GM19395 (cell line): ENCODE results near the gene C10orf71.

Experiments
- ATAC-seq: cut with Tn5 transposase; IDR thresholded peaks from one replicate; pipeline ENCODE4 v1.9.1; 2021; ENCODE audit warnings: mild to moderate bottlenecking, moderate library complexity; ENCODE audit not compliant: unreplicated experiment

C10orf71 gene

DNA sequence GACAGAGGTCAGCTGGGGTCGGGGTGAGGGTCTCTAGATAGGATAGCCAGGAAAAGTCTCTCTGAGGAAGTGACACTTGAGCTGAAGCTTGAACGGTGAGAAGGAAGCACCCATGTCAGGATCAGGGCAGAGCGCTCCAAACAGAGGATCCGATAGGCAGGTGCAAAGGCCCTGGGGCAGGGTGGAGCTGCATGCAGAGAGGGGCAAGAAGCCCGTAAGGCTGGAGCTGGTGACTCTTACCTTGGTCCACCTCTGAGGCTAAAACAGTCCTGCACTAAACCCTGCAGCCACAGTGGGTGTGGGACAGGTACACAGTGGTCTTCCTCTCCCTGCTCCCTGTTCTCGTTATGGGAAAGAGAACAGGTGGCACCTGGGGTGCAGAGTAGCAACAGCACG, 5.8 kb upstream of the C10orf71 start:
- ATAC-seq, result no peak

- no peak for ATAC-seq
These were observed 4.2 kb upstream of the C10orf71 start for GRCh38 chr10:49294731-49295130.

- ATAC-seq, result no peak
These were observed 3.7 kb upstream of the C10orf71 start for GRCh38 chr10:49295297-49295696.

- no peak for ATAC-seq
These were observed 2.6 kb upstream of the C10orf71 start for GRCh38 chr10:49296382-49296781.

DNA sequence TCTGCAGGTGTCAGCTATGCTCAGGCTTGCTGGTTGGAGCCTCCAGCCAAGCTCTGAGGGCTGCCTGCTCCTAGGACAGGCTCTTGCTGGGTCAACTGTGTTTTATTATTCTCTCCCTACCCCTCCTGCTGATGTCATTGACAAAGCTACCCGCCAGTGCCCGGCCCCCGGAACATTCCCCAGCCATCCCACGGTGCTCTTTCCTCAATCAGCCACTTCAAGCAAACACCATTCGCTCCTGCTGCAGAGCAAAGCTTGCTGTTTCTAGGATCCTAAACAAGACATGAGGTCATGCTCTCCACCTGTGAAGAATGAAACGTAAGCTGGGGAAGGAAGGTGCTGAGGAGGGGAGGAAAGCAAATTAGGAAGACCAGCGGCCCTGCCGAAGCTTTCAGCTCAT, 2.1 kb upstream of the C10orf71 start:
- no peak for ATAC-seq

- no peak for ATAC-seq
These were observed 926 bp upstream of the C10orf71 start for GRCh38 chr10:49297818-49298670.

GRCh38 chr10:49298671-49298982, 343 bp upstream of the C10orf71 start:
- ATAC-seq, result no peak

GRCh38 chr10:49299816-49300139, 808 bp downstream of the C10orf71 start:
- peak; percentile 58 for ATAC-seq

DNA sequence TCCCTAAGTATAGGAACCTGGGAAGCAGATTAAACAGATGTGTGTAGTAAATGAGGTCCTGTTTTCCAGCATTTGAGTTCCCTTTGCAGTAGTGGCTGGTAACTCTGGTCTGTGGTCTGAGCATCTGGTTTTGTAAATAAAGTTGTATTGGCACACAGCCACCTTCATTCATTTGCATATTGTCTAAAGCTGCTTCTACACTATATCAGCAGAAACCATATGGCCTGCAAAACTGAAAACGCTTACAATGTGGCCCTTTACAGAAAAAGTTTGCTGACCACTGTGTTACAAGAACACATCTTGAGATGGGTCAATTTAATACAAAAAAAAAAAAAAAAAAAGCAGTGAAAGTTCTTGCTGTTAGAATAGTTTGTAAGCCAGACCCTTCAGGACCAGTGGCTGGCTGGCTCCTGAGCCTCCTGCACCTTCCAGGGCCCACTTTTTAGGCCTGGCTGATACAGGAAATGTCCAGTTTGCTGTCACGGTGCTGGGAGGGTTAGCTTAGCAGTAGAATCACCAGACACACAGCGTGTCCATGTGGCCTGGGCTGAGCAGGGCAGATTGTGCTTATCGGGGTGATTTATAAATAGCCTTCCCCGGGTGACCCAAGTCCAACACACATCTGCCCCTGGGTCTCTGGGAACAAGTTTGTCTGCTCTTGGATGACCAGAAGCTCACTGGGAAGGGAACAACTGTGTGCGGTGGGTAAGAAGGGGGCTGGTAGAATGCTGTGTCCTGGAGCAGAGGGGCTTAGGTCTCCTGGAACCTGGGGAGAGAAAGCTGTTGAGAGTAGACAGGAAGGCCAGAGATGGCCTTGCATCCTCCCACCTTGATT, 1.4 kb downstream of the C10orf71 start:
- peak; percentile 77 for ATAC-seq

DNA sequence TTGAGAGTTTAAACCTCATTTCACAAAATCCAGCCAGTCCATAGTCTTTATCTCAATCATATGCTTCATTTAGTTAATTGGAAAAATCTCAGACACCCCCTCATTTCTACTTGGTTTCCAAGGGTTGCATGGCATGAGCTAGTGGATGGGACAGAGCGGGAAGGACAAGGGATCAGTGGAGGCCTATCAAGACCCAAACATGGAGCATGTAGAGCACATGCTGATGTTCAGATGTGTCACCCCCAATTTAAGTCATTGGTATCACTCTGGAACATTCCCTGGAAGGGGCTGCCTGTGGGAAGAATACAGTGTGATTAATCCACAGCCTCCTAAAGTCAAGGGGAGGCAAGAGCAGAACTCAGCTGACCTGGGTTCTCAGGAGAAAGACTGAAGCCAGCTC, 2.3 kb downstream of the C10orf71 start:
- ATAC-seq, result no peak

DNA sequence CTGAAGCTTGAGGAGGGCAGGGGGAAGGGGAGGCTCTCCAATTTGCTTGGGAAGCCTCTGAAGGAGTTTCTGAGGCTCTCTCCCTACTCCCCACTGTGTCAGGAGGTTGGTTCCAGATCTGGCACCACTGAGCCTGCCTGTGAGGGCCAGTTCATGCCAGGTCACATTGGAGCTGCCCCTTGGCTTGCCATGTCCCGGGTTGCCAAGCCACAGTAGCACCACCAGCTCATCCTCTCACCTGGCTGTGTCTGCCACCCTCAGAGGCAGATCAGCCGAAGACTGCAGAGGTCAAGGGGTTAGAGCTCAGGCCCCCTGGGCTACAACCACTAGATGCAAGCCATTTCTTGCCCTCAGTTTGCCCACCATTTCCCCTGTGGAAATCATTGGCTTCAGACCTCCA, 3.1 kb downstream of the C10orf71 start:
- no peak for ATAC-seq

DNA sequence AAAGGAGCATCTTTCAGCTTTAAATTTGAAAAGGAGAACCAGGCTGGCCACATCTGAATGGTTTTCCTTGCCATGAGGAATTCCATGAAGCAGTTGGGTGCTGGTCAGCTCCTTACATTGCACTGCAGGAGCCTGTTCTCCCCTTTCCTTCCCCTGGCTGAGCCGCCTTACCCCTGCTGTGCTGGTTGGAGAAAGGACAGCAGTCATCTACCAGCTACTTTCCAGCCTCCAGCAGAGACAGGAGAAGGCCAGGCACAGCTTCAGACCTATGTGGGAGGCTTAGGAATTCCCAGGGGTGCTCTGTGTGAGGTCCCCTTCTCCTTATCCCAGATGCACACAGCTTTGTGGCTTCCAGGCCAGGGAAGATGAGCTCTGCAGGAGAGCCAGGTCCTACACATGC, 4.7 kb downstream of the C10orf71 start:
- ATAC-seq, result no peak

GRCh38 chr10:49304137-49304536, 5.2 kb downstream of the C10orf71 start:
- ATAC-seq, result no peak

- ATAC-seq, result no peak
These were observed 9.0 kb downstream of the C10orf71 start for GRCh38 chr10:49307921-49308320.

DNA sequence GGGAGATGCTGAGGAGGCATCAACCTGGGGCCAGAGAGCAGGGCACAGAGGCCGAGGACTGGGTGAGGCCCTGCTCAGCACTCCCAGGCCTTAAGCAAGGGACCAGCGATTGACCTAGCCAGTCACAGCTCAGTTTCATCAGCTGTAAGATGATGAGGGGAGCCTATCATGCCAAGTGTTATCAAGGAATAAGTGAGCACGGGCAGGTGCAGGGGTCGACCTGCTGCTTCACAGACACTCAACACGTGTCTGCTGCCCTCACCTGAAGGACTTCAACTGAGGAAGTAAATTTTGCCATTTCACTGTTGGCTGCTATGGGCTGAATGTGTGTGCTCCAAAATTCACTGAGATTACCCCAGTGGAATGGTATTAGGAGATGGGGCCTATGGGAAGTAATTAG, 9.9 kb downstream of the C10orf71 start:
- no peak for ATAC-seq

DNA sequence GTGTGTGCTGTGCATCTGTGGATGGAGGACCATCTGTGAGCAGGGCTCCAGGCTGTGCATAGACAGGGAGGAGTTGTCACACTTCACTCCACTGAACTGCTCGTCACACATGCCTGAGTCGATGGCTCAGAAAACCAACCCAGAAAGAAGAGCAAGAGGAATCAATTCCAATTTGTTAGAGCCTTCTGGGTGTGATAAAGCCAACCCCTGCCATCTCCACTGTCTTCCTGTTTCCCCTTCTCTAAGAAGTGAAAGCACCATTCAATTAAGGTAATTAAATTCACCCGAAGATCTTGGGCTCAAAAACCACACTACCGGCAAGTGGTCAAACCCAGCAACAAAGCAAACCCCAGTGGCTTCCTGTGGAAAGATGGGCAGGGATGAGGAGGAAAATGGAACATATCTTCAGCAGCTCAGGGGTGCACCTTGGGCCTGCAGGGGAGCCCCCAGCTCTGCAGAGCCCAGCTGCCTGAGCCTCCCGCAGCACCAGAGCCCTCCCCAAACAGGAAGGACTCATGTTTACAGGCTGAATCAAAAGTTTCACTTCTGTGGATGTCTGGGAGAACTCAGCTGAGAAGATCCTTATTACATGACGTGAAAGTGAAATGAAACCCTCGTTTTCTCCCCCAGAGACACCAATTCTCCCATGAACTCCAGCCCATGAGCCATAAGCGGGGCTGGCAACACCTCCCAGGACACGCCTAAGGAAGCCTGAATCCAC, 10.9 kb downstream of the C10orf71 start:
- peak; percentile 71 for ATAC-seq

DNA sequence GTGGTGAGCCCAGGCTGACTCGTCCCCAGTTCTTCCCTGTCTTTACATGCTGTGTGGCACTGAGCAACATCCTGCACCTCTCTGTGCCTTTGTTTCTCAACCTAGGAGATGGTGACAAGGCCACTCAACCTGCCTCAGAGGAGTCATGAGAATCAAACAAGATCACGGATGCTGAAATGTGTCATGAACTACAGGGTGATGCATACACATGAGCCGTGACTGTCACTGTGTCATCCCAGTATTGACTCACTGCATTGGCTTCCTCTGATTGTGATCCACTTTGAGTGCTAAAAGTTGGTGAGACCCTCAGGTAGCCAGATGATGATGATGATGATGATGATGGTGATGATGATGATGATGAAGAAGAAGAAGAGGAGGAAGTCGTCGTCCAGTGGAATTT, 11.5 kb downstream of the C10orf71 start:
- no peak for ATAC-seq

DNA sequence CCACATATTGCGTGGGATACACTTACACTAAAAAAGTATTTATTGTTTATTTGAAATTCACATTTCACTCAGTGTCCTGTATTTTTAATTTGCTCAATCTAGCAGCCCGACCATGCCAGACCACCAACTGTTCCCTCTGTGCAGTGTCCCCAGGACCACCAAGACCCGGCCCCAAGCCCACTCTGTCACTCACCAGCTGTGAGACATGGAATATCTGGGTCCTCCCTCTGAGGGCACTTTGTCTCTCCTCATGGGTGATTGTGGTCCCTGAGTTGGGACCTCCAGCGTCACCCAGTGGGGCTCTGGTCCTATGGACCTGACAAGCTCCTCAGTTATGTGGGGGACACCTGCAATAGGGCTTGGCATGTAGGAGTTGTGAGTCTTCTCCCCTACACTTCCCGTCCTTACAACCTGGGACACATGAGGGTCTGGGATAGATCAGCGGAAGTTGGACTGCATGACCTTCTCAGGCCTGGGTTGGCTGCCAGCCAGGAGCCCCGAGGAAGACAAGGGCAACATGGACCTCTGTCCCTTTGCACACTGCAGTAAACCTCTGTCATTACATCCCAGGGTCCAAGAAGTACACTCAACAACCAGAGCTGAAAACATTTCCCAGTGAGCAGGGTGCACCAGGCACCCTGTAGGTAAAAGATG, 12.1 kb downstream of the C10orf71 start:
- ATAC-seq, result no peak

DNA sequence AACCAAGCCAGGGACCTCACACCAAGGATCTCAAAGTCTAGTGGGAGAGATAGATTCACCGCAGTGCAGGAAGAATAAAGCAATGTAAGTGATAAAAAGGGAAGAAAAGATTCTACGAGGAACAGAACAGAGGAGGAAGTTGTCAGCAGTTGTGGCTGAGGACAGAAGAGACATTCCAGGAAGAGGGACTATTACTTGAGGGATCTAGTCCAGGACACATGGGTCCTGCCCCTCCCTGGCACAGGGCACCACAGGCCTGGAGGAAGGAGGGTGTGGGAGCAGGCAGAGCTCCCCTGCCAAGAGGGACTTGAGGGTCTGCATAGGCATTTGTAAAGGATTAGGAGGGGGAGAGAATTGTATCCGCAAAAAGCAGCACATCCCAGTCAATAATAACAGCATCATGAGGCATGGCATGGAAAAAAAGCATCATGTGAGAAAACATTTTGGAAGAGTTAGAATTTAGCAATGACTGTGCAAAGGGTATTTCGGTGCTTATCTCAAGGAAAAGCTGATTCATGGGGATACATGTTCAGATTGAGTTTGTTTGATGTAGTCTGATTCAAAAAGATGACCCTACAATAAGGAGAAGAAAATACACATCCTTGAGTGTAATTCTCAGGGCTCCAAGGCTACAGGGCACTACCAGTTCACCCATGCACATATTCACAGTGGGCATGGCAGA, 12.7 kb downstream of the C10orf71 start:
- no peak for ATAC-seq

DNA sequence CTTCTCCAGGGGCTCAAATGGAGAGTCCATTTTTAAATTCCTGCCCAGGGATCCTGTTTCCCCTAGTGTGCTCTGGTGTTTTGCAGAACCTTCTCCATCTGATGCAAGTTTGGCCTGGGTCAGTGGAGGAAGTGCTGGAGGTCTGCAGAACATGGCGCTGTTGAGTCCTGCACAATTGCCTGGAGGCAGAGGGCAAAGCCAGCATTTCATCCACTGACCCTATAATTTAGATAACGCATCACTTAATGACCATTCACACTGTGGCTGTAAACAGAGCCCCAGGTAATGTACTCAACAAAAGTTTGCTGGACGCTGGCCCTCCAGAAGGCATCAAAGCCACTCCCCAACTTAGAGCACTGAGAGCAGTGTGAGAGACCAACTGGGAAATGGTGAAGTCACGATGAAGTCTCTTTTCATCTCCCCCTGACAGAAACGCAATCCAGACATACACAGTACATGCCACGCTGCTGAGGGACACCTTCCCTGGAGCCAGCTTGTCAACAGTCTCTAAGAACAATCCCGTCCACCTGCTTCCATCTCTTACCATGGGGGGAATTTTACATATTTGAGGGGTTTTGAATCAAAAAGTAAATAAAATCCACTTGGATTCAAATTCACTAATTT, 13.4 kb downstream of the C10orf71 start:
- no peak for ATAC-seq
